T-helper 2 cell treated with Interferon-gamma antibody and Interleukin-4, amounts not matched to agents 5 μg/mL and 100 μg/mL, for 36 hours (primary cell): ENCODE measurements around the gene PRPH.
"Not testable (repeated sequence)": the region's sequence is repeated elsewhere in the genome, so short reads cannot be mapped to it uniquely, and the experiment has no call there.

ENCODE experiments used
- DNase-seq: peaks from one replicate; pipeline ENCODE4 v3.0.0; 2021; ENCODE audit warnings: low spot score
- H3K27ac Mint-ChIP-seq: one replicate; pipeline ENCODE4 v1.8.0; 2021; ENCODE audit warnings: mild to moderate bottlenecking, mixed read lengths
- H3K27me3 Mint-ChIP-seq: one replicate; pipeline ENCODE4 v1.8.0; 2021; ENCODE audit warnings: low read depth, mixed read lengths
- H3K36me3 Mint-ChIP-seq: one replicate; pipeline ENCODE4 v1.8.0; 2021; ENCODE audit warnings: low read depth, mixed read lengths
- H3K4me1 Mint-ChIP-seq: one replicate; pipeline ENCODE4 v1.8.0; 2021; ENCODE audit warnings: low read depth, mixed read lengths
- H3K4me3 Mint-ChIP-seq: one replicate; pipeline ENCODE4 v1.8.0; 2022; ENCODE audit warnings: mild to moderate bottlenecking, moderate library complexity, mixed read lengths
- H3K9me3 Mint-ChIP-seq: one replicate; pipeline ENCODE4 v1.8.0; 2021; ENCODE audit warnings: mixed read lengths

PRPH gene

GRCh38 chr12:49264873-49265792 is 29.8 kb upstream of the PRPH start, which contains the start of gene TUBA1C:
Gene TUBA1C (plus strand): TSS chr12:49265082. CDS start chr12:49265182, 100 bp downstream.
- peak; percentile 94 for DNase-seq
- peaks cover 32% of the 10 kb centered on the region for H3K4me1 Mint-ChIP-seq
- H3K36me3 Mint-ChIP-seq, result peaks cover 34% of the 10 kb centered on the region
- H3K4me3 Mint-ChIP-seq, result peak within 1 kb of the TSS; percentile 98
- H3K9me3 Mint-ChIP-seq, result no peaks in the 10 kb centered on the region
- H3K27ac Mint-ChIP-seq, result peak within 1 kb of the TSS; percentile 99
- no peaks in the 10 kb centered on the region for H3K27me3 Mint-ChIP-seq

GRCh38 chr12:49269191-49269590 is 25.8 kb upstream of the PRPH start:
- H3K4me3 Mint-ChIP-seq, DNase-seq, H3K9me3 Mint-ChIP-seq, H3K27ac Mint-ChIP-seq, H3K27me3 Mint-ChIP-seq: not testable (repeated sequence)
- H3K36me3 Mint-ChIP-seq, result peaks cover 60% of the 10 kb centered on the region
- peaks cover 14% of the 10 kb centered on the region for H3K4me1 Mint-ChIP-seq

- peaks cover 6% of the 10 kb centered on the region for H3K4me1 Mint-ChIP-seq
- no peak for DNase-seq
- no peak overlapping the region for H3K4me3 Mint-ChIP-seq
- no peaks in the 10 kb centered on the region for H3K9me3 Mint-ChIP-seq
- H3K27me3 Mint-ChIP-seq, result no peaks in the 10 kb centered on the region
- no peak overlapping the region for H3K27ac Mint-ChIP-seq
- H3K36me3 Mint-ChIP-seq, result peaks cover 48% of the 10 kb centered on the region
These were observed 21.9 kb upstream of the PRPH start for GRCh38 chr12:49272790-49273725.

GRCh38 chr12:49273726-49274395 is 21.1 kb upstream of the PRPH start:
- H3K36me3 Mint-ChIP-seq, result peaks cover 44% of the 10 kb centered on the region
- peaks cover 3% of the 10 kb centered on the region for H3K4me1 Mint-ChIP-seq
- no peak overlapping the region for H3K4me3 Mint-ChIP-seq
- no peak overlapping the region for H3K27ac Mint-ChIP-seq
- H3K27me3 Mint-ChIP-seq, result no peaks in the 10 kb centered on the region
- H3K9me3 Mint-ChIP-seq, result no peaks in the 10 kb centered on the region
- no peak for DNase-seq

GRCh38 chr12:49274396-49275069 is 20.4 kb upstream of the PRPH start:
- H3K27ac Mint-ChIP-seq, result no peak overlapping the region

GRCh38 chr12:49276304-49277290 is 18.4 kb upstream of the PRPH start:
- peaks cover 8% of the 10 kb centered on the region for H3K27me3 Mint-ChIP-seq
- DNase-seq, result no peak

More at GRCh38 chr12:49274396-49275069, 20.4 kb upstream of the PRPH start:
- Mint-ChIP-seq H3K27me3 (peaks cover 4% of the 10 kb centered on the region), H3K4me3 (no peak overlapping the region), H3K4me1 (no peaks in the 10 kb centered on the region), H3K9me3 (no peaks in the 10 kb centered on the region), H3K36me3 (peaks cover 37% of the 10 kb centered on the region)
- DNase-seq, result no peak

GRCh38 chr12:49277466-49277865 is 17.5 kb upstream of the PRPH start:
- Mint-ChIP-seq H3K4me1 (no peaks in the 10 kb centered on the region), H3K36me3 (peaks cover 17% of the 10 kb centered on the region), H3K27me3 (peaks cover 11% of the 10 kb centered on the region), H3K27ac (no peak overlapping the region), H3K4me3 (no peak overlapping the region), H3K9me3 (no peaks in the 10 kb centered on the region)
- no peak for DNase-seq

More at GRCh38 chr12:49276304-49277290, 18.4 kb upstream of the PRPH start:
- H3K36me3 Mint-ChIP-seq, result peaks cover 23% of the 10 kb centered on the region
- no peaks in the 10 kb centered on the region for H3K9me3 Mint-ChIP-seq
- no peak overlapping the region for H3K4me3 Mint-ChIP-seq
- no peaks in the 10 kb centered on the region for H3K4me1 Mint-ChIP-seq
- no peak overlapping the region for H3K27ac Mint-ChIP-seq

- H3K4me1 Mint-ChIP-seq, result no peaks in the 10 kb centered on the region
- H3K4me3 Mint-ChIP-seq, result no peak overlapping the region
These were observed 15.2 kb upstream of the PRPH start for GRCh38 chr12:49279706-49280159.

GRCh38 chr12:49280545-49280944 is 14.4 kb upstream of the PRPH start:
- H3K36me3 Mint-ChIP-seq, H3K9me3 Mint-ChIP-seq, H3K4me3 Mint-ChIP-seq, H3K4me1 Mint-ChIP-seq, H3K27ac Mint-ChIP-seq, DNase-seq: not testable (repeated sequence)
- peaks cover 17% of the 10 kb centered on the region for H3K27me3 Mint-ChIP-seq

More at GRCh38 chr12:49279706-49280159, 15.2 kb upstream of the PRPH start:
- DNase-seq, result no peak
- peaks cover 15% of the 10 kb centered on the region for H3K27me3 Mint-ChIP-seq
- peaks cover under 1% of the 10 kb centered on the region for H3K36me3 Mint-ChIP-seq
- H3K9me3 Mint-ChIP-seq, result no peaks in the 10 kb centered on the region
- no peak overlapping the region for H3K27ac Mint-ChIP-seq

- H3K27me3 Mint-ChIP-seq, result peaks cover 25% of the 10 kb centered on the region
- H3K4me3 Mint-ChIP-seq, result no peak overlapping the region
- H3K36me3 Mint-ChIP-seq, result no peaks in the 10 kb centered on the region
- H3K4me1 Mint-ChIP-seq, result no peaks in the 10 kb centered on the region
- DNase-seq, result no peak
- no peak overlapping the region for H3K27ac Mint-ChIP-seq
- H3K9me3 Mint-ChIP-seq, result no peaks in the 10 kb centered on the region
These were observed 12.6 kb upstream of the PRPH start for GRCh38 chr12:49282302-49282701.

GRCh38 chr12:49282740-49283375 is 12.1 kb upstream of the PRPH start:
- not testable (repeated sequence) for H3K4me1 Mint-ChIP-seq, H3K4me3 Mint-ChIP-seq, H3K27ac Mint-ChIP-seq, H3K36me3 Mint-ChIP-seq, DNase-seq, H3K9me3 Mint-ChIP-seq
- peaks cover 26% of the 10 kb centered on the region for H3K27me3 Mint-ChIP-seq
